ENCODE results near the gene EEIG1.

The EEIG1 gene

DNA sequence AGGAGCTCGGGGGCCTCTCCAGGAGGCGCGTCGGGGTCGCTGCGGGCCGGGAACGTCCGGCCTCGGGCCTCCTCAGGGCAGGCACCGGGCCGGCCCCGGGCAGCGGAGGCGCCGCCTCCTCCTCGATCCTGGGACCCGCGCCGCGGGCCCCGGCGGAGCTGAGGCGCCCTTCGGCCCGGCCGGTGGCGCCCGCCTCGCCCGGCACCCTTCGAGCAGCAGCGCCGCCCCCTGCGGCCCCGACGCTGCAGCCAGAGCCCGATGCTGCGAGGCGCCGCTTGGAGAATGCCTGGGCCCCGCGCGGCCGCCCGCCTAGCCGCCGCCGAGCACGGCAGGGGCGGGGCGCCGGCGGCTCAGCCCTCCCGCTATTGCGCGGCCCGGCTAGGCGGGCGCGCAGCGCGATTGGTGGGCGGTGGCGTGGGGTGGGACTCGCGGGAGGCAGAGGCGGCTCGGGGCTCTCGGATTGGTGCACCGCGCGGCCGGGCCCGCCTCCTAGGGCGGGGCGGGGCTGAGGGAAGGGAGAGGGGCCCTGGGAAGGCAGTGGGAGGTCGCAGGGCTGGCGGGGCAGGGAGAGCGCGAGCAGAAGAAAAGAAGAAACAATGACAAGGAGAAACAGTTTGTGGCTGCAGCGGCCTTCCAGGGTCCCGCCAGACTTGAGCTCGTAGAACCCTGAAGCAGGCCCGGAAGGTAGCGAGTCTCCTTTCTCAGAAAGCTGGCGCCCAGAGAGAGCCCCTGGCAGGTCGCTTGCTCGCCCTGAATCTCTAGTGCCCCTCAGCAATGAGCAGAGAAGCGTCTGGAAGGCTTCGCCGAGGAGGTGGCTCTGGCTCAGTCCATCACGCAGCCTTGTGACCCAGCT, at the start of gene EEIG1:
Gene EEIG1 (minus strand): TSS at position 284 of the 853 bp plus-strand sequence. CDS start 852 bp downstream, outside the sequence.
- peaks cover 42% of the 10 kb centered on the region; the same call in 1 of the 2 replicates for H3K79me2 ChIP-seq (ENCODE audit: insufficient read depth, low read depth)
- H2AFZ ChIP-seq (ENCODE audit: low read depth), result peak within 1 kb of the TSS; percentile 75
- no peaks in the 10 kb centered on the region for H3K27me3 ChIP-seq (ENCODE audit: insufficient read depth, low read depth)
- TF ChIP-seq, protein P1, sequence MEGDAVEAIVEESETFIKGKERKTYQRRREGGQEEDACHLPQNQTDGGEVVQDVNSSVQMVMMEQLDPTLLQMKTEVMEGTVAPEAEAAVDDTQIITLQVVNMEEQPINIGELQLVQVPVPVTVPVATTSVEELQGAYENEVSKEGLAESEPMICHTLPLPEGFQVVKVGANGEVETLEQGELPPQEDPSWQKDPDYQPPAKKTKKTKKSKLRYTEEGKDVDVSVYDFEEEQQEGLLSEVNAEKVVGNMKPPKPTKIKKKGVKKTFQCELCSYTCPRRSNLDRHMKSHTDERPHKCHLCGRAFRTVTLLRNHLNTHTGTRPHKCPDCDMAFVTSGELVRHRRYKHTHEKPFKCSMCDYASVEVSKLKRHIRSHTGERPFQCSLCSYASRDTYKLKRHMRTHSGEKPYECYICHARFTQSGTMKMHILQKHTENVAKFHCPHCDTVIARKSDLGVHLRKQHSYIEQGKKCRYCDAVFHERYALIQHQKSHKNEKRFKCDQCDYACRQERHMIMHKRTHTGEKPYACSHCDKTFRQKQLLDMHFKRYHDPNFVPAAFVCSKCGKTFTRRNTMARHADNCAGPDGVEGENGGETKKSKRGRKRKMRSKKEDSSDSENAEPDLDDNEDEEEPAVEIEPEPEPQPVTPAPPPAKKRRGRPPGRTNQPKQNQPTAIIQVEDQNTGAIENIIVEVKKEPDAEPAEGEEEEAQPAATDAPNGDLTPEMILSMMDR (conservative IDR thresholded peaks at IDR 0.05; ENCODE audit: low read depth, low read length), result no peak
- H3K36me3 ChIP-seq (ENCODE audit: insufficient read depth), result no peaks in the 10 kb centered on the region
- peak within 1 kb of the TSS; percentile 48; the same call in 1 of the 2 replicates for H3K9ac ChIP-seq
- H3K4me3 ChIP-seq (IDR thresholded peaks at IDR 0.05; ENCODE audit: insufficient read depth, low read depth, low read length), result no peak within 1 kb of the TSS
- H3K4me1 ChIP-seq (ENCODE audit: low read depth, poor library complexity, severe bottlenecking), result peaks cover 42% of the 10 kb centered on the region
- H4K20me1 ChIP-seq (ENCODE audit: insufficient read depth), result no peaks in the 10 kb centered on the region
- peak within 1 kb of the TSS; percentile 43; the same call in 1 of the 2 replicates for H3K27ac ChIP-seq
- peak within 1 kb of the TSS; percentile 98 for H3K4me2 ChIP-seq

- Histone ChIP-seq H3K4me3 (IDR thresholded peaks at IDR 0.05; ENCODE audit: insufficient read depth, low read depth, low read length) (no peak overlapping the region), H3K9ac (no peak overlapping the region), H2AFZ (ENCODE audit: low read depth) (no peak overlapping the region), H3K79me2 (ENCODE audit: insufficient read depth, low read depth) (no peaks in the 10 kb centered on the region), H4K20me1 (ENCODE audit: insufficient read depth) (no peaks in the 10 kb centered on the region), H3K36me3 (ENCODE audit: insufficient read depth) (no peaks in the 10 kb centered on the region), H3K4me2 (no peak overlapping the region), H3K4me1 (ENCODE audit: low read depth, poor library complexity, severe bottlenecking) (peaks cover 4% of the 10 kb centered on the region), H3K27ac (no peak overlapping the region), H3K27me3 (ENCODE audit: insufficient read depth, low read depth) (no peaks in the 10 kb centered on the region)
- TF ChIP-seq, protein P1 (conservative IDR thresholded peaks at IDR 0.05; ENCODE audit: low read depth, low read length), result no peak
Measured at GRCh38 chr9:128027705-128028104, 46.9 kb upstream of the EEIG1 start.

DNA sequence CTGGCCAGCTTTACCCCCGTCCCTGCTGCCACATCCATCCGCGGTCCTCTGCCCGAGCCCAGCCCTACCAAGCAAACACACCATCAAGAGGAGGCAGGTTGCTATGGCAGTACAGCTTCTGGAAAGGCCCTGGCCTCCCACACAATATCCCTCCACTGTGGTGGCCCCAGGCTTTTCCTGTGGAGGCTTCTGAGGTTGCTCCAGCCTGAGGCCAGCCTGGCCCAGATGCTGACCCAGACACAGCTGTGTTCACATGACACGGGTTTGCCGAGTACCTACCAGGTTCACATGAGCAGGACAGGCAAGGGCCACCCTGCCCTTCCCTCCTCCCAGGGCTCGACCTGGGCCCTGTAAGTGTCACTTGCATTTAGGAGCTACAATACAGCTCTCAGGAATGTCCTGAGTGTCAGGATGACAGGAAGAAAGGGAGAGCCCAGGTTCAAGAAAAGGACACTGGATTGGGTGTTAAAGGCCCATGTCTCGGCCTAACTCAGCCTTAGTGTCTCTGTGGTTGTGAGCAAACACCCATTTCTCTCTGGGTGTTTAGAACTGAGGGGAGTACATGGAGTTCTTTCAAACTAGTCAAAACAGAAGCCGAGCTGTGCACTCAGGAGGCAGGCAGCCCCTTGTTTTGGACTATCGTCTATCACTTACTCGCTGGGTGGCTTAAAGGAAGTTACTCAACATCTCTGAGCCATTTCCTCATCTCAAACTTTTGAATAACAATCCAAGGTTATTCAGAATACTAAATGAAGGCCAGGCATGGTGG, 46.2 kb upstream of the EEIG1 start:
- no peaks in the 10 kb centered on the region for H4K20me1 ChIP-seq (ENCODE audit: insufficient read depth)
- H3K9ac ChIP-seq, result no peak overlapping the region
- H3K36me3 ChIP-seq (ENCODE audit: insufficient read depth), result no peaks in the 10 kb centered on the region
- H2AFZ ChIP-seq (ENCODE audit: low read depth), result no peak overlapping the region
- no peaks in the 10 kb centered on the region for H3K79me2 ChIP-seq (ENCODE audit: insufficient read depth, low read depth)
- H3K4me2 ChIP-seq, result no peak overlapping the region
- H3K4me1 ChIP-seq (ENCODE audit: low read depth, poor library complexity, severe bottlenecking), result no peaks in the 10 kb centered on the region
- H3K27ac ChIP-seq, result no peak overlapping the region
- TF ChIP-seq, protein P1 (conservative IDR thresholded peaks at IDR 0.05; ENCODE audit: low read depth, low read length), result no peak
- no peaks in the 10 kb centered on the region for H3K27me3 ChIP-seq (ENCODE audit: insufficient read depth, low read depth)
- no peak overlapping the region for H3K4me3 ChIP-seq (IDR thresholded peaks at IDR 0.05; ENCODE audit: insufficient read depth, low read depth, low read length)

GRCh38 chr9:128026255-128026772, 45.5 kb upstream of the EEIG1 start:
- Histone ChIP-seq H3K9ac (no peak overlapping the region), H3K4me3 (IDR thresholded peaks at IDR 0.05; ENCODE audit: insufficient read depth, low read depth, low read length) (no peak overlapping the region), H3K27me3 (ENCODE audit: insufficient read depth, low read depth) (no peaks in the 10 kb centered on the region), H3K27ac (no peak overlapping the region), H3K36me3 (ENCODE audit: insufficient read depth) (no peaks in the 10 kb centered on the region), H2AFZ (ENCODE audit: low read depth) (no peak overlapping the region), H4K20me1 (ENCODE audit: insufficient read depth) (no peaks in the 10 kb centered on the region), H3K79me2 (ENCODE audit: insufficient read depth, low read depth) (no peaks in the 10 kb centered on the region), H3K4me1 (ENCODE audit: low read depth, poor library complexity, severe bottlenecking) (no peaks in the 10 kb centered on the region), H3K4me2 (no peak overlapping the region)
- TF ChIP-seq, protein P1 (conservative IDR thresholded peaks at IDR 0.05; ENCODE audit: low read depth, low read length), result no peak
